SK-N-SH (cell line): ENCODE data around the gene BTBD2. TPM values are rescaled to one million over a fixed set of nuclear protein-coding genes. Genes with fewer than 3 reads are reported as not detected.

ENCODE experiments used
- CTCF ChIA-PET: fragments of 300-600, 350-600 bp; formaldehyde crosslinking; extraction: SDS; loops from one replicate; lab custom pipeline; 2021; lab: Yijun Ruan, JAX
- POLR2A ChIA-PET: fragments of 350-600 bp; sonication (Branson Sonifier 250); formaldehyde crosslinking; extraction: SDS; loops from one replicate; lab custom pipeline; 2020; ENCODE audit warnings: antibody characterized with exemption, inconsistent platforms; lab: Yijun Ruan, JAX
- DNase-seq: peaks from one replicate; pipeline ENCODE4 v3.0.0; 2012
- H2AFZ ChIP-seq: fragments of 200-600 bp; sonication (generic); 2 replicates; pipeline ENCODE4 v1.8.1; 2016; ENCODE audit warnings: antibody characterized with exemption, mild to moderate bottlenecking, low read depth
- H3F3A ChIP-seq: fragments of 200-600 bp; sonication (generic); replicated peaks from 2 replicates; pipeline ENCODE3; 2016; ENCODE audit warnings: antibody characterized with exemption, mild to moderate bottlenecking; ENCODE audit not compliant: insufficient read depth
- H3K27ac ChIP-seq, 2 experiments: fragments of 200-500 bp in 1 of 2; fragments of 200-600 bp in 1 of 2; sonication (Bioruptor generic) in 1 of 2; sonication (generic), shearing (Covaris generic) in 1 of 2; 2 replicates each; pipeline versions ENCODE4 v1.5.1 to v1.6.1; 2014 to 2016; ENCODE audit warnings: low read depth in 2 of 2, inconsistent platforms in 1 of 2, low read length in 1 of 2, mild to moderate bottlenecking in 1 of 2, mixed read lengths in 1 of 2
- H3K27me3 ChIP-seq: fragments of 200-600 bp; sonication (generic), shearing (Covaris generic); 2 replicates; pipeline ENCODE4 v1.6.1; 2016; ENCODE audit warnings: mixed run types; ENCODE audit not compliant: insufficient read depth
- H3K36me3 ChIP-seq, 2 experiments: fragments of 200-500 bp in 1 of 2; fragments of 200-600 bp in 1 of 2; sonication (Bioruptor generic) in 1 of 2; sonication (generic) in 1 of 2; replicated peaks in 1 of 2; 2 replicates each; pipeline versions ENCODE3 to v1.5.1; 2014 to 2016; ENCODE audit warnings: low read length in 1 of 2, mild to moderate bottlenecking in 1 of 2; ENCODE audit not compliant: insufficient read depth in 2 of 2, control insufficient read depth in 1 of 2
- H3K4me1 ChIP-seq, 2 experiments: fragments of 200-500 bp in 1 of 2; fragments of 200-600 bp in 1 of 2; sonication (Bioruptor generic) in 1 of 2; sonication (generic), shearing (Covaris generic) in 1 of 2; 2 replicates each; pipeline versions ENCODE4 v1.5.1 to v1.6.1; 2014 to 2016; ENCODE audit warnings: low read depth in 1 of 2, low read length in 1 of 2, mixed run types in 1 of 2; ENCODE audit not compliant: insufficient read depth in 2 of 2, control insufficient read depth in 1 of 2
- H3K4me2 ChIP-seq: fragments of 200-600 bp; sonication (generic), shearing (Covaris generic); 2 replicates; pipeline ENCODE4 v1.6.1; 2017; ENCODE audit warnings: mixed run types
- H3K4me3 ChIP-seq, 2 experiments: fragments of 200-500 bp in 1 of 2; fragments of 200-600 bp in 1 of 2; sonication (Bioruptor generic) in 1 of 2; sonication (generic), shearing (Covaris generic) in 1 of 2; 2 replicates each; pipeline versions ENCODE4 v1.5.1 to v1.8.1; 2014 to 2016; ENCODE audit warnings: low read depth in 2 of 2, inconsistent platforms in 1 of 2, low read length in 1 of 2, mild to moderate bottlenecking in 1 of 2, mixed read lengths in 1 of 2, moderate library complexity in 1 of 2
- H3K79me2 ChIP-seq: fragments of 200-600 bp; sonication (generic); 2 replicates; pipeline ENCODE4 v1.8.1; 2017; ENCODE audit warnings: mild to moderate bottlenecking; ENCODE audit not compliant: insufficient read depth
- H3K9ac ChIP-seq: fragments of 200-600 bp; sonication (generic); 2 replicates; pipeline ENCODE4 v1.6.1; 2017; ENCODE audit warnings: mixed run types
- H3K9me2 ChIP-seq: fragments of 200-600 bp; sonication (generic); 2 replicates; pipeline ENCODE4 v1.6.1; 2017; ENCODE audit warnings: mixed run types
- H3K9me3 ChIP-seq: fragments of 200-600 bp; sonication (generic); 2 replicates; pipeline ENCODE4 v1.6.1; 2017; ENCODE audit warnings: mixed run types, mild to moderate bottlenecking, moderate library complexity
- H4K20me1 ChIP-seq: fragments of 200-600 bp; sonication (generic); 2 replicates; pipeline ENCODE4 v1.6.1; 2017; ENCODE audit warnings: mild to moderate bottlenecking, mixed run types; ENCODE audit not compliant: insufficient read depth
- EP300 ChIP-seq, 2 experiments: IDR thresholded peaks; 2 replicates each; pipeline versions ENCODE4 v1.4.0 to v1.6.1; 2012; ENCODE audit warnings: borderline replicate concordance in 1 of 2, low read depth in 1 of 2, low read length in 1 of 2
- FOSL2 ChIP-seq: IDR thresholded peaks from 2 replicates; pipeline ENCODE4 v1.4.0; 2012; ENCODE audit warnings: low read depth, mild to moderate bottlenecking, moderate library complexity, borderline replicate concordance
- FOXM1 ChIP-seq: IDR thresholded peaks from 2 replicates; pipeline ENCODE4 v1.4.0; 2012; ENCODE audit warnings: low read depth, mild to moderate bottlenecking
- IRF3 ChIP-seq: fragments of 150-350 bp; IDR thresholded peaks from 2 replicates; pipeline ENCODE4 v1.6.1; 2016; ENCODE audit warnings: mild to moderate bottlenecking, low read depth, low read length
- RCOR1 ChIP-seq: fragments of 150-350 bp; IDR thresholded peaks from 2 replicates; pipeline ENCODE4 v1.6.1; 2017; ENCODE audit warnings: antibody characterized with exemption, low read length
- REST ChIP-seq: IDR thresholded peaks from 2 replicates; pipeline ENCODE4 v1.6.1; 2012; ENCODE audit warnings: mild to moderate bottlenecking, low read depth, low read length, moderate library complexity
- RFX5 ChIP-seq: IDR thresholded peaks from 2 replicates; pipeline ENCODE4 v1.6.1; 2012; ENCODE audit warnings: mild to moderate bottlenecking, improper control_type of control experiment, low read length
- SIN3A ChIP-seq: IDR thresholded peaks from 2 replicates; pipeline ENCODE4 v1.6.1; 2012; ENCODE audit warnings: low read depth, mild to moderate bottlenecking, low read length, moderate library complexity, borderline replicate concordance
- TAF1 ChIP-seq: IDR thresholded peaks from 2 replicates; pipeline ENCODE4 v1.6.1; 2012; ENCODE audit warnings: low read depth, mild to moderate bottlenecking, low read length, moderate library complexity, borderline replicate concordance
- TCF12 ChIP-seq: IDR thresholded peaks from 2 replicates; pipeline ENCODE4 v1.4.0; 2012
- USF1 ChIP-seq: IDR thresholded peaks from 2 replicates; pipeline ENCODE4 v1.4.0; 2012; ENCODE audit warnings: low read depth, borderline replicate concordance
- WGBS: methylation state at CpG from one replicate; pipeline ENCODE4 v1.1.6; 2017; ENCODE audit warnings: low lambda C conversion rate; 5-methylcytosine and 5-hydroxymethylcytosine counted together
- polyA plus RNA-seq, 3 experiments: library from polyadenylated mRNA; depleted of rRNA; stranded (reverse); fragments of >200 nt; gene quantifications; 2 replicates each; pipeline ENCODE4 v1.2.3, GENCODE V29; 2012
- TF ChIP-seq, protein P1 (sequence below): fragments of 150-350 bp; IDR thresholded peaks from 2 replicates; pipeline ENCODE4 v1.6.1; 2017; ENCODE audit warnings: antibody characterized with exemption, low read length, low read depth, borderline replicate concordance

Gene BTBD2
- polyA plus RNA-seq, 1 of the 3 experiments (the other 2 are of a cell fraction), result 66.8 TPM

DNA sequence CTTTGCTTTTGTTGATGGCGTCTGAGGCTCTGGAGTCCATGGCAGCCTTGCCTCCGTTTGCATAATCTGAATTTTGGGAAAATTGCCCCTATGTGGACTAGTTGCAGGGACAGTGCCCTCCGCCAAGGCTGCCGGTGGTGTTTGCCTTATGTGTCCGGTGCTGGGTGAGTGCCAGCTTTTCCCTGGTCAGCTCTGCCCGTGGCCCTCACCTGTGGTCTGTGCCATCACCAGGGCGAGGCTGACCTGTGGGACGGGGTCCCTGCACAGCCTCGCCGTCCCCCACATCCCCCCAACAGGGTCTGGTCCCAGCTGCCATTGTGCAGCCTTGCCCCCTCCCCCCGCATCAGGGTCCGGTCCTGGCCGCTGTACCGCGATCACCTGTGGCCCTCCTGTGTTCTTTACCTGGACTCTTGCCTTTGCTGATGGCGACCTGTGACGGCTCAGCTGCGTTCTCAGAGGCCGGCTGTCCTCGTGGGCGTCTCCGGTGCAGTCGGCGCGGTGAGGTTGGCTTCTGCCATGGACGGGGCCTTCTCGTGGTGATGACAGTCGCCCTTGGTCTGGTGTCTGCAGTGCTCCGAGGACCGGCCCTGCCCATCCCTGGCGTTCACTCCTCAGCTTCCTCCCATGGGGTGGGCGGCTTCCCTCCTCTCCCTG, 61.9 kb downstream of the BTBD2 start:
- Histone ChIP-seq H3K9me2 (no peaks in the 10 kb centered on the region), H2AFZ (no peak overlapping the region), H3K9ac (no peak overlapping the region), H3K4me1 (no peaks in the 10 kb centered on the region; a peak in 1 of 4 replicates), H3K27ac (no peak overlapping the region), H3K9me3 (no peaks in the 10 kb centered on the region), H3K4me3 (no peak overlapping the region), H3K36me3 (peaks cover 0 to 6% of the 10 kb centered on the region in 2 experiments), H3K79me2 (peaks cover 94% of the 10 kb centered on the region), H3F3A (no peaks in the 10 kb centered on the region), H3K4me2 (no peak overlapping the region), H4K20me1 (peaks cover 76% of the 10 kb centered on the region), H3K27me3 (no peaks in the 10 kb centered on the region)
- CTCF ChIA-PET, result interaction anchor here (1.2 to 1.5 kb wide), 4 partner anchors 8 to 116 kb away, joined by 3 to 6 read pairs (median 4); no protein-coding TSS in a partner anchor
- TF ChIP-seq USF1 (no peak), TAF1 (no peak), RFX5 (no peak), FOXM1 (no peak), EP300 (IDR thresholded peaks at IDR 0.05; ENCODE audit: borderline replicate concordance in 1 of 2, low read depth in 1 of 2, low read length in 1 of 2) (no peak)
- POLR2A ChIA-PET, result no interaction called here
- 97% methylated on average over 6 of the region's 32 CpGs for WGBS
- DNase-seq, result no peak

GRCh38 chr19:1953037-1953436, 62.5 kb downstream of the BTBD2 start:
- H3K27ac ChIP-seq, result no peak overlapping the region
- no peak overlapping the region for H3K4me2 ChIP-seq
- TF ChIP-seq EP300 (IDR thresholded peaks at IDR 0.05; ENCODE audit: borderline replicate concordance in 1 of 2, low read depth in 1 of 2, low read length in 1 of 2) (no peak), SIN3A (no peak), TAF1 (no peak), FOSL2 (no peak), REST (no peak), IRF3 (no peak), RCOR1 (no peak), RFX5 (no peak), TCF12 (no peak)
- TF ChIP-seq, protein P1, sequence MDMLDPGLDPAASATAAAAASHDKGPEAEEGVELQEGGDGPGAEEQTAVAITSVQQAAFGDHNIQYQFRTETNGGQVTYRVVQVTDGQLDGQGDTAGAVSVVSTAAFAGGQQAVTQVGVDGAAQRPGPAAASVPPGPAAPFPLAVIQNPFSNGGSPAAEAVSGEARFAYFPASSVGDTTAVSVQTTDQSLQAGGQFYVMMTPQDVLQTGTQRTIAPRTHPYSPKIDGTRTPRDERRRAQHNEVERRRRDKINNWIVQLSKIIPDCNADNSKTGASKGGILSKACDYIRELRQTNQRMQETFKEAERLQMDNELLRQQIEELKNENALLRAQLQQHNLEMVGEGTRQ, result no peak
- no peaks in the 10 kb centered on the region for H3K9me3 ChIP-seq
- no peak for DNase-seq
- no peak overlapping the region for H3K4me3 ChIP-seq
- no peaks in the 10 kb centered on the region for H3K27me3 ChIP-seq
- H4K20me1 ChIP-seq, result peaks cover 78% of the 10 kb centered on the region
- H3K9ac ChIP-seq, result no peak overlapping the region
- no peaks in the 10 kb centered on the region for H3F3A ChIP-seq
- ChIA-PET POLR2A (no interaction called here), CTCF (interaction anchor here (1.4 to 1.5 kb wide), 3 partner anchors 10 to 117 kb away, joined by 3 to 6 read pairs (median 3); no protein-coding TSS in a partner anchor)
- WGBS, result 97% methylated on average over 8 of the region's 19 CpGs
- H3K36me3 ChIP-seq, result peaks cover 0 to 6% of the 10 kb centered on the region in 2 experiments
- peaks cover 98% of the 10 kb centered on the region for H3K79me2 ChIP-seq
- H3K4me1 ChIP-seq, result no peaks in the 10 kb centered on the region; a peak in 1 of 4 replicates
- no peak overlapping the region for H2AFZ ChIP-seq
- H3K9me2 ChIP-seq, result no peaks in the 10 kb centered on the region
